A549 (cell line): ENCODE results near the gene F2RL3. TPM values are rescaled to one million over a fixed set of nuclear protein-coding genes. Genes with fewer than 3 reads are reported as not detected.

Experiments used
- ATAC-seq, 2 experiments: fragments of 200-7000 bp in 1 of 2; fragments of >200 bp in 1 of 2; cut with Nextera tagmentation in 1 of 2; cut with Tn5 transposase in 1 of 2; 3 replicates each; pipeline versions ENCODE4 v1.8.0 to v1.9.1; 2018 to 2020; ENCODE audit warnings: mild to moderate bottlenecking in 1 of 2, moderate library complexity in 1 of 2
- CTCF ChIA-PET: fragments of 300-600 bp; sonication (Branson Sonifier 250); formaldehyde crosslinking; extraction: SDS; loops from one replicate; lab custom pipeline; 2021; ENCODE audit warnings: antibody characterized with exemption, inconsistent platforms; lab: Yijun Ruan, JAX
- POLR2A ChIA-PET: fragments of 350-600 bp; formaldehyde crosslinking; extraction: SDS; loops from one replicate; lab custom pipeline; 2021; ENCODE audit warnings: antibody characterized with exemption, inconsistent platforms; lab: Yijun Ruan, JAX
- DNase-seq, 2 experiments: peaks; one replicate each; pipeline versions ENCODE4 v3.0.0 to v3.0.0-alpha.2; 2011 to 2016; ENCODE audit warnings: low read depth in 1 of 2, low spot score in 1 of 2
- FAIRE-seq: peaks from 2 replicates; lab custom pipeline; 2011; peaks lifted over from hg19 to GRCh38; lab: Jason Lieb, UNC
- H3K27ac ChIP-seq, 2 experiments: fragments of >200 bp; sonication (Bioruptor Twin); formaldehyde crosslinking; 3 replicates each; pipeline ENCODE4 v1.5.1; 2016 to 2017
- H3K4me1 ChIP-seq: fragments of >200 bp; sonication (Bioruptor Twin); formaldehyde crosslinking; 3 replicates; pipeline ENCODE4 v1.6.1; 2016
- H3K4me2 ChIP-seq: fragments of >200 bp; sonication (Bioruptor Twin); formaldehyde crosslinking; 3 replicates; pipeline ENCODE4 v1.6.1; 2016
- H3K4me3 ChIP-seq: fragments of >200 bp; sonication (Bioruptor Twin); formaldehyde crosslinking; 3 replicates; pipeline ENCODE4 v1.5.1; 2016
- H3K9me3 ChIP-seq: fragments of >200 bp; sonication (Bioruptor Twin); formaldehyde crosslinking; 3 replicates; pipeline ENCODE4 v1.6.1; 2016
- ATOH8 ChIP-seq: fragments of 250-450 bp; sonication (Bioruptor Pico); IDR thresholded peaks from 2 replicates; pipeline ENCODE4 v1.5.0; 2020; ENCODE audit warnings: low read depth, mild to moderate bottlenecking, moderate library complexity
- BCL3 ChIP-seq: fragments of >200 bp; sonication (Bioruptor Twin); formaldehyde crosslinking; IDR thresholded peaks from 3 replicates; pipeline ENCODE4 v1.6.1; 2016
- BHLHE40 ChIP-seq: IDR thresholded peaks from 2 replicates; pipeline ENCODE4 v1.6.1; 2012; ENCODE audit warnings: low read depth, low read length, inconsistent platforms
- CBX8 ChIP-seq: fragments of 200-600 bp; sonication (generic); IDR thresholded peaks from 2 replicates; pipeline ENCODE4 v1.6.1; 2016
- CEBPB ChIP-seq, 2 experiments: fragments of >200 bp in 1 of 2; sonication (Bioruptor Twin) in 1 of 2; formaldehyde crosslinking in 1 of 2; IDR thresholded peaks; 2 replicates each; pipeline ENCODE4 v1.6.1; 2012 to 2016
- CHD2 ChIP-seq: fragments of 150-350 bp; IDR thresholded peaks from 2 replicates; pipeline ENCODE4 v1.6.1; 2014; ENCODE audit warnings: low read length; ENCODE audit not compliant: partially characterized antibody
- CHD4 ChIP-seq: fragments of 200-600 bp; sonication (generic); IDR thresholded peaks from 2 replicates; pipeline ENCODE4 v1.6.1; 2016; ENCODE audit warnings: antibody characterized with exemption, mild to moderate bottlenecking, borderline replicate concordance
- EP300 ChIP-seq, 2 experiments: fragments of >200 bp; sonication (Bioruptor Twin); formaldehyde crosslinking; IDR thresholded peaks; 2 replicates in 1 of 2; 3 replicates in 1 of 2; pipeline ENCODE4 v1.6.1; 2016 to 2017
- FOXS1 ChIP-seq: fragments of 250-450 bp; sonication (Bioruptor Pico); IDR thresholded peaks from 2 replicates; pipeline ENCODE4 v1.5.0; 2020; ENCODE audit warnings: mild to moderate bottlenecking, moderate library complexity
- HDAC2 ChIP-seq: fragments of 200-600 bp; sonication (generic); IDR thresholded peaks from 2 replicates; pipeline ENCODE4 v1.6.1; 2016
- HES2 ChIP-seq: fragments of >200 bp; sonication (Bioruptor Twin); formaldehyde crosslinking; IDR thresholded peaks from 2 replicates; pipeline ENCODE4 v1.6.1; 2016
- JUN ChIP-seq, 2 experiments: fragments of >200 bp; sonication (Bioruptor Twin); formaldehyde crosslinking; IDR thresholded peaks; 2 replicates in 1 of 2; 3 replicates in 1 of 2; pipeline ENCODE4 v1.6.1; 2016 to 2017
- MAFK ChIP-seq: fragments of 450-650 bp; IDR thresholded peaks from 2 replicates; pipeline ENCODE4 v1.6.1; 2014; ENCODE audit not compliant: partially characterized antibody
- PBX3 ChIP-seq: IDR thresholded peaks from 2 replicates; pipeline ENCODE4 v1.6.1; 2012
- PHF8 ChIP-seq: fragments of 200-600 bp; sonication (generic); IDR thresholded peaks from 2 replicates; pipeline ENCODE4 v1.6.1; 2016; ENCODE audit warnings: low read depth, mild to moderate bottlenecking, antibody characterized with exemption, moderate library complexity, borderline replicate concordance
- POLR2A ChIP-seq: IDR thresholded peaks from 2 replicates; pipeline ENCODE4 v1.6.1; 2012; ENCODE audit warnings: mild to moderate bottlenecking, low read length
- RCOR1 ChIP-seq: fragments of 150-350 bp; IDR thresholded peaks from 2 replicates; pipeline ENCODE4 v1.6.1; 2014; ENCODE audit warnings: antibody characterized with exemption, low read length, low read depth
- REST ChIP-seq: fragments of 200-600 bp; sonication (generic); IDR thresholded peaks from 2 replicates; pipeline ENCODE4 v1.6.1; 2016; ENCODE audit warnings: antibody characterized with exemption, mild to moderate bottlenecking, moderate library complexity
- RFX5 ChIP-seq: fragments of 450-650 bp; IDR thresholded peaks from 2 replicates; pipeline ENCODE4 v1.7.1; 2014; ENCODE audit warnings: antibody characterized with exemption, mild to moderate bottlenecking, moderate library complexity
- SREBF2 ChIP-seq: fragments of 450-650 bp; IDR thresholded peaks from 2 replicates; pipeline ENCODE4 v1.6.1; 2014; ENCODE audit warnings: mild to moderate bottlenecking, moderate library complexity
- TP53 ChIP-seq: fragments of 250-450 bp; sonication (Bioruptor Pico); IDR thresholded peaks from 2 replicates; pipeline ENCODE4 v1.5.0; 2021; ENCODE audit warnings: mild to moderate bottlenecking, moderate library complexity
- ZC3H11A ChIP-seq: fragments of 450-650 bp; IDR thresholded peaks from 2 replicates; pipeline ENCODE4 v1.6.1; 2014; ENCODE audit warnings: antibody characterized with exemption, mild to moderate bottlenecking
- ZFP36 ChIP-seq: fragments of 450-650 bp; IDR thresholded peaks from 2 replicates; pipeline ENCODE4 v1.6.1; 2014; ENCODE audit warnings: borderline replicate concordance; ENCODE audit not compliant: partially characterized antibody
- ZSCAN20 ChIP-seq: fragments of 250-450 bp; sonication (Bioruptor Pico); IDR thresholded peaks from 2 replicates; pipeline ENCODE4 v1.8.0; 2022; ENCODE audit warnings: mild to moderate bottlenecking, moderate library complexity
- WGBS: methylation state at CpG from one replicate; pipeline ENCODE4 v1.1.6; 2017; ENCODE audit errors: missing lambda C conversion rate; 5-methylcytosine and 5-hydroxymethylcytosine counted together
- polyA plus RNA-seq, 4 experiments: library from polyadenylated mRNA; depleted of rRNA in 3 of 4; stranded (reverse); fragments of >200 nt; fragmentation: RNase III in 1 of 4; extraction: RNeasy Plus Mini Kit Qiagen cat#74134 plus additional on column Dnase treatment in 1 of 4; gene quantifications; 2 replicates in 3 of 4; 3 replicates in 1 of 4; pipeline ENCODE4 v1.2.3, GENCODE V29; 2011 to 2017

F2RL3 gene
- polyA plus RNA-seq, 2 of the 4 experiments (the other 2 are of a cell fraction) = not detected

- TF ChIP-seq BCL3 (no peak), SREBF2 (no peak), TP53 (CRISPR knock-in tag) (no peak)
Observed at GRCh38 chr19:16914421-16914820, 25.6 kb downstream of the F2RL3 start (continued).

GRCh38 chr19:16915135-16915534, 26.3 kb downstream of the F2RL3 start:
- Histone ChIP-seq H3K9me3 (peaks cover 18% of the 10 kb centered on the region; the same call in 2 of the 3 replicates), H3K4me3 (no peak overlapping the region), H3K27ac (no peak overlapping the region), H3K4me1 (no peaks in the 10 kb centered on the region), H3K4me2 (no peak overlapping the region)
- WGBS = 0% methylated on average over 3 of the region's 3 CpGs
- CTCF ChIA-PET = interaction anchor here (1.3 kb wide), 1 partner anchor 143 kb away, joined by 3 read pairs; no protein-coding TSS in a partner anchor
- FAIRE-seq (no peak), DNase-seq (no peak), ATAC-seq (no peak)
- TF ChIP-seq ZFP36 = no peak
- TF ChIP-seq EP300 (IDR thresholded peaks at IDR 0.05) = no peak
- no peak for TF ChIP-seq CHD4
- no peak for TF ChIP-seq TP53 (CRISPR knock-in tag)
- no peak for TF ChIP-seq ZC3H11A
- no peak for TF ChIP-seq ZSCAN20 (CRISPR knock-in tag)
- no peak for TF ChIP-seq JUN (IDR thresholded peaks at IDR 0.05)
- TF ChIP-seq CEBPB (IDR thresholded peaks at IDR 0.05) = no peak
- no peak for TF ChIP-seq HES2
- POLR2A ChIA-PET = no interaction called here

GRCh38 chr19:16915734-16916133, 26.9 kb downstream of the F2RL3 start:
- 11% methylated on average over 3 of the region's 3 CpGs for WGBS
- no peak for FAIRE-seq
- CTCF ChIA-PET = interaction anchor here (1.3 kb wide), 1 partner anchor 144 kb away, joined by 3 read pairs; no protein-coding TSS in a partner anchor

GRCh38 chr19:16917401-16917800, 28.6 kb downstream of the F2RL3 start:
- TF ChIP-seq POLR2A (no peak), FOXS1 (no peak), PHF8 (no peak), BHLHE40 (no peak), ATOH8 (no peak), CBX8 (no peak), HDAC2 (no peak)
- POLR2A ChIA-PET = no interaction called here
- CTCF ChIA-PET = no interaction called here
- H3K4me1 ChIP-seq = no peaks in the 10 kb centered on the region
- 37% methylated on average over 7 of the region's 7 CpGs for WGBS
- no peak for ATAC-seq
- no peak overlapping the region for H3K4me2 ChIP-seq
- DNase-seq = no peak
- FAIRE-seq = no peak
- no peak overlapping the region for H3K4me3 ChIP-seq
- peaks cover 14% of the 10 kb centered on the region; the same call in 2 of the 3 replicates for H3K9me3 ChIP-seq
- no peak overlapping the region for H3K27ac ChIP-seq

More at GRCh38 chr19:16915734-16916133, 26.9 kb downstream of the F2RL3 start:
- Histone ChIP-seq H3K9me3 (peaks cover 18% of the 10 kb centered on the region; the same call in 2 of the 3 replicates), H3K4me2 (no peak overlapping the region), H3K27ac (no peak overlapping the region), H3K4me1 (no peaks in the 10 kb centered on the region), H3K4me3 (no peak overlapping the region)
- POLR2A ChIA-PET = no interaction called here
- no peak for TF ChIP-seq FOXS1
- no peak for DNase-seq
- ATAC-seq = no peak

GRCh38 chr19:16919496-16919895, 30.7 kb downstream of the F2RL3 start:
- CTCF ChIA-PET = interaction anchor here (1.0 kb wide), 1 partner anchor 207 kb away, joined by 3 read pairs; no protein-coding TSS in a partner anchor
- TF ChIP-seq RFX5 (no peak), MAFK (no peak), PBX3 (no peak), EP300 (IDR thresholded peaks at IDR 0.05) (no peak), RCOR1 (no peak), TP53 (CRISPR knock-in tag) (no peak), CHD2 (no peak), REST (no peak)

More at GRCh38 chr19:16919496-16919895, 30.7 kb downstream of the F2RL3 start:
- FAIRE-seq = no peak
- Histone ChIP-seq H3K4me1 (no peaks in the 10 kb centered on the region), H3K4me3 (no peak overlapping the region), H3K4me2 (no peak overlapping the region), H3K9me3 (peaks cover 4% of the 10 kb centered on the region; the same call in 2 of the 3 replicates), H3K27ac (no peak overlapping the region)
- POLR2A ChIA-PET = no interaction called here
- 15% methylated on average over 4 of the region's 4 CpGs for WGBS
- DNase-seq = no peak
- ATAC-seq = no peak
